HepG2 (cell line): ENCODE measurements around the gene ZNF180. TPM values are rescaled to one million over a fixed set of nuclear protein-coding genes. Genes with fewer than 3 reads are reported as not detected.

Source experiments
- ATAC-seq: fragments of 200-7000 bp; cut with Tn5 transposase; 3 replicates; pipeline ENCODE4 v1.9.1; 2020; ENCODE audit warnings: mild to moderate bottlenecking, moderate library complexity
- BruUV-seq: library from RNA; stranded (reverse); fragments of 400-500 nt; replicated peaks from 2 replicates; lab custom pipeline; 2021; lab: Mats Ljungman, UMichigan
- CTCF ChIA-PET: fragments of 300-600 bp; formaldehyde crosslinking; extraction: SDS; loops from one replicate; lab custom pipeline; 2021; ENCODE audit warnings: low total read pairs, inconsistent platforms, low intra/inter-chr PET ratio; lab: Yijun Ruan, JAX
- POLR2A ChIA-PET: fragments of 350-600 bp; sonication (Branson Sonifier 250); formaldehyde crosslinking; loops from one replicate; lab custom pipeline; 2020; ENCODE audit warnings: antibody characterized with exemption, inconsistent platforms; lab: Yijun Ruan, JAX
- DNase-seq: peaks from one replicate; pipeline ENCODE4 v3.0.0-alpha.2; 2015; ENCODE audit warnings: low spot score
- FAIRE-seq: peaks from 3 replicates; lab custom pipeline; 2011; peaks lifted over from hg19 to GRCh38; lab: Jason Lieb, UNC
- H2AFZ ChIP-seq: one replicate; pipeline ENCODE4 v1.6.1; 2011; ENCODE audit warnings: low read length, inconsistent platforms
- H3K27ac ChIP-seq: fragments of 300-600 bp; 3 replicates; pipeline ENCODE4 v1.8.0; 2011; ENCODE audit warnings: mixed run types, mild to moderate bottlenecking, mixed read lengths, low read length, inconsistent platforms; ENCODE audit not compliant: insufficient read depth; ENCODE audit errors: extremely low read length
- H3K27me3 ChIP-seq, 2 experiments: fragments of 200-600 bp in 1 of 2; 2 replicates in 1 of 2; 3 replicates in 1 of 2; pipeline versions ENCODE4 v1.6.0 to v1.8.0; 2011; ENCODE audit warnings: low read length in 2 of 2, mild to moderate bottlenecking in 2 of 2, moderate library complexity in 2 of 2, inconsistent platforms in 1 of 2; ENCODE audit not compliant: insufficient read depth in 2 of 2, control insufficient read depth in 1 of 2
- H3K36me3 ChIP-seq, 2 experiments: fragments of 200-600 bp in 1 of 2; replicated peaks in 1 of 2; 2 replicates in 1 of 2; 3 replicates in 1 of 2; pipeline versions ENCODE4 v1.5.1 to v1.8.0; 2011; ENCODE audit warnings: low read length in 2 of 2, inconsistent platforms in 1 of 2; ENCODE audit not compliant: insufficient read depth in 2 of 2, control insufficient read depth in 1 of 2
- H3K4me1 ChIP-seq: 2 replicates; pipeline ENCODE4 v1.5.1; 2012; ENCODE audit warnings: low read length, inconsistent platforms; ENCODE audit not compliant: insufficient read depth
- H3K4me2 ChIP-seq: 2 replicates; pipeline ENCODE4 v1.6.0; 2011; ENCODE audit warnings: low read depth, low read length, inconsistent platforms
- H3K4me3 ChIP-seq, 3 experiments: fragments of 200-600 bp in 1 of 3; sonication (generic), shearing (Covaris generic) in 1 of 3; replicated peaks in 1 of 3; 2 replicates each; pipeline ENCODE4 v1.5.1; 2011 to 2016; ENCODE audit warnings: low read length in 3 of 3, inconsistent platforms in 2 of 3, low read depth in 2 of 3, mild to moderate bottlenecking in 2 of 3, control low read depth in 1 of 3, mixed read lengths in 1 of 3; ENCODE audit not compliant: insufficient read depth in 1 of 3
- H3K79me2 ChIP-seq: one replicate; pipeline ENCODE4 v1.6.1; 2011; ENCODE audit warnings: low read length, inconsistent platforms; ENCODE audit not compliant: insufficient read depth
- H3K9ac ChIP-seq: 2 replicates; pipeline ENCODE4 v1.6.0; 2011; ENCODE audit warnings: mild to moderate bottlenecking, low read depth, low read length, inconsistent platforms; ENCODE audit not compliant: insufficient read depth
- H3K9me3 ChIP-seq: 2 replicates; pipeline ENCODE4 v1.5.1; 2012; ENCODE audit warnings: mild to moderate bottlenecking, low read length
- H4K20me1 ChIP-seq: 2 replicates; pipeline ENCODE4 v1.6.0; 2011; ENCODE audit warnings: inconsistent platforms, mild to moderate bottlenecking, low read length, moderate library complexity; ENCODE audit not compliant: insufficient read depth
- ARNT2 ChIP-seq: sonication (generic); formaldehyde crosslinking; IDR thresholded peaks from 2 replicates; pipeline ENCODE4 v1.8.0; 2022; ENCODE audit warnings: mild to moderate bottlenecking, low read depth, missing genetic modification reagents, moderate library complexity
- CCAR2 ChIP-seq: fragments of 200-400 bp; formaldehyde crosslinking; optimal IDR thresholded peaks from 2 replicates; pipeline ENCODE3; 2018; ENCODE audit warnings: low read depth, mild to moderate bottlenecking, low read length, moderate library complexity
- CREB3 ChIP-seq: sonication (generic); formaldehyde crosslinking; IDR thresholded peaks from 2 replicates; pipeline ENCODE4 v1.5.0; 2020; ENCODE audit warnings: missing genetic modification reagents
- IKZF1 ChIP-seq: fragments of 450-650 bp; IDR thresholded peaks from 2 replicates; pipeline ENCODE4 v1.7.1; 2016
- NCOA2 ChIP-seq: sonication (generic); formaldehyde crosslinking; IDR thresholded peaks from 2 replicates; pipeline ENCODE4 v1.8.0; 2022; ENCODE audit warnings: inconsistent platforms
- NFE2L2 ChIP-seq: fragments of 150-350 bp; IDR thresholded peaks from 2 replicates; pipeline ENCODE4 v1.6.1; 2014; ENCODE audit warnings: low read length
- PLRG1 ChIP-seq: fragments of 450-650 bp; conservative IDR thresholded peaks from 2 replicates; pipeline ENCODE4 v1.6.1; 2016
- RFXAP ChIP-seq: sonication (generic); formaldehyde crosslinking; IDR thresholded peaks from 2 replicates; pipeline ENCODE4 v1.4.0; 2020; ENCODE audit warnings: missing genetic modification reagents, borderline replicate concordance
- SIX1 ChIP-seq: sonication (generic); formaldehyde crosslinking; IDR thresholded peaks from 2 replicates; pipeline ENCODE4 v1.4.0; 2020; ENCODE audit warnings: missing genetic modification reagents, borderline replicate concordance
- TRAFD1 ChIP-seq: sonication (generic); formaldehyde crosslinking; IDR thresholded peaks from 2 replicates; pipeline ENCODE4 v1.5.1; 2020; ENCODE audit warnings: missing genetic modification reagents, mild to moderate bottlenecking, borderline replicate concordance
- ZBTB33 ChIP-seq: sonication (generic); formaldehyde crosslinking; IDR thresholded peaks from 2 replicates; pipeline ENCODE4 v1.4.0; 2020; ENCODE audit warnings: missing genetic modification reagents
- ZNF337 ChIP-seq: sonication (generic); formaldehyde crosslinking; IDR thresholded peaks from 2 replicates; pipeline ENCODE4 v1.5.1; 2020; ENCODE audit warnings: missing genetic modification reagents, low read depth, mild to moderate bottlenecking, borderline replicate concordance
- ZNF567 ChIP-seq: sonication (generic); formaldehyde crosslinking; IDR thresholded peaks from 2 replicates; pipeline ENCODE4 v1.8.1; 2023; ENCODE audit warnings: mild to moderate bottlenecking, missing genetic modification reagents, borderline replicate concordance
- ZNF589 ChIP-seq: sonication (generic); formaldehyde crosslinking; conservative IDR thresholded peaks from 2 replicates; pipeline ENCODE4 v1.8.0; 2022; ENCODE audit warnings: mild to moderate bottlenecking, moderate library complexity, missing genetic modification reagents
- ZNF709 ChIP-seq: sonication (generic); formaldehyde crosslinking; IDR thresholded peaks from 2 replicates; pipeline ENCODE4 v1.5.0; 2020; ENCODE audit warnings: mild to moderate bottlenecking, missing genetic modification reagents
- ZNF773 ChIP-seq: sonication (generic); formaldehyde crosslinking; IDR thresholded peaks from 2 replicates; pipeline ENCODE4 v1.4.0; 2020; ENCODE audit warnings: missing genetic modification reagents, borderline replicate concordance
- ZNF780A ChIP-seq: sonication (generic); formaldehyde crosslinking; IDR thresholded peaks from 2 replicates; pipeline ENCODE4 v1.8.0; 2022; ENCODE audit warnings: mild to moderate bottlenecking, missing genetic modification reagents, moderate library complexity
- WGBS: methylation state at CpG from one replicate; pipeline ENCODE4 v1.1.6; 2017; ENCODE audit warnings: low lambda C conversion rate; 5-methylcytosine and 5-hydroxymethylcytosine counted together
- in situ Hi-C: cut with HindIII; loops from 2 replicates; pipeline ENCODE4 v1.10.0; 2017; ENCODE audit warnings: low pct_unique_long_range_greater_than_20kb; ENCODE audit not compliant: extremely low pct_ligation_motif_present
- intact Hi-C: fragments of 100-400 bp; cut with micrococcal nuclease; formaldehyde crosslinking; loops from one replicate; pipeline ENCODE4 v1.10.0; 2022; ENCODE audit not compliant: unreplicated experiment
- polyA plus RNA-seq, 8 experiments: library from polyadenylated mRNA; depleted of rRNA in 3 of 8; stranded (reverse) in 7 of 8; unstranded in 1 of 8; fragments of >200 nt; fragmentation: Illumina TruSeq in 4 of 8; extraction: Trizol in 4 of 8; gene quantifications; 2 replicates each; pipeline versions ENCODE4 v1.2.1 to v1.2.3, GENCODE V29; 2011 to 2016; ENCODE audit warnings: low read depth in 4 of 8, missing spikeins in 1 of 8, mixed read lengths in 1 of 8; ENCODE audit not compliant: insufficient read depth in 1 of 8
- total RNA-seq, 5 experiments: library from RNA; depleted of rRNA; stranded (reverse); fragments of >200 nt; fragmentation: Illumina TruSeq; extraction: Trizol; gene quantifications; 2 replicates each; pipeline ENCODE4 v1.2.3, GENCODE V29; 2016; ENCODE audit warnings: low read depth in 1 of 5

Gene ZNF180
- total and polyA plus RNA-seq, 2 of the 13 experiments (the other 11 are each of a cell fraction or from before 2014, with no cell fraction given) = 0.92 to 9.3 TPM

GRCh38 chr19:44544031-44544430 is 43.7 kb upstream of the ZNF180 start:
- Histone ChIP-seq H3K27ac (no peak overlapping the region), H3K9ac (no peak overlapping the region), H3K36me3 (no peaks in the 10 kb centered on the region), H3K9me3 (no peaks in the 10 kb centered on the region), H3K4me3 (no peak overlapping the region), H3K27me3 (no peaks in the 10 kb centered on the region)
- in situ Hi-C loops = no loop called here
- CTCF ChIA-PET = no interaction called here
- POLR2A ChIA-PET = no interaction called here
- TF ChIP-seq CREB3 (CRISPR knock-in tag) (no peak), ZNF709 (CRISPR knock-in tag) (no peak), TRAFD1 (no peak)
- TF ChIP-seq, all 625 proteins: peak for 0
- WGBS = 46% methylated on average over 2 of the region's 2 CpGs
- H3K4me1 ChIP-seq = no peaks in the 10 kb centered on the region
- no peak for FAIRE-seq
- no peak for ATAC-seq
- no peaks in the 10 kb centered on the region for H3K79me2 ChIP-seq
- intact Hi-C loops = no loop called here
- no peak overlapping the region for H3K4me2 ChIP-seq
- no peak for DNase-seq
- H2AFZ ChIP-seq = no peak overlapping the region
- H4K20me1 ChIP-seq = no peaks in the 10 kb centered on the region
- no TSS peak for BruUV-seq

GRCh38 chr19:44542671-44543070 is 42.3 kb upstream of the ZNF180 start:
- Histone ChIP-seq H3K36me3 (no peaks in the 10 kb centered on the region), H3K27me3 (no peaks in the 10 kb centered on the region), H4K20me1 (no peaks in the 10 kb centered on the region), H3K9ac (no peak overlapping the region), H3K4me1 (no peaks in the 10 kb centered on the region), H2AFZ (no peak overlapping the region), H3K4me3 (no peak overlapping the region), H3K27ac (no peak overlapping the region), H3K4me2 (no peak overlapping the region), H3K9me3 (no peaks in the 10 kb centered on the region), H3K79me2 (no peaks in the 10 kb centered on the region)
- ATAC-seq (no peak), DNase-seq (no peak), FAIRE-seq (no peak)
- intact Hi-C loops = no loop called here
- no CpG with 5 or more reads among the region's 1 CpG for WGBS
- ChIA-PET CTCF (no interaction called here), POLR2A (no interaction called here)
- in situ Hi-C loops = no loop called here
- no TSS peak for BruUV-seq
- no peak for TF ChIP-seq ZBTB33
- no peak for TF ChIP-seq ZNF337
- TF ChIP-seq RFXAP (CRISPR knock-in tag) = no peak
- TF ChIP-seq NFE2L2 = no peak
- TF ChIP-seq ZNF567 (CRISPR knock-in tag) = no peak
- TF ChIP-seq CCAR2 = no peak
- no peak for TF ChIP-seq ARNT2 (CRISPR knock-in tag)
- TF ChIP-seq NCOA2 (CRISPR knock-in tag) = no peak
- no peak for TF ChIP-seq ZNF773 (CRISPR knock-in tag)
- no peak for TF ChIP-seq PLRG1
- TF ChIP-seq ZNF589 (CRISPR knock-in tag) = no peak
- TF ChIP-seq SIX1 = no peak
- TF ChIP-seq IKZF1 = no peak
- TF ChIP-seq ZNF780A (CRISPR knock-in tag) = no peak
